ENCODE data around the gene NAPEPLD.

NAPEPLD gene

GRCh38 chr7:103140685-103141084 lies 8.2 kb downstream of the NAPEPLD start:
- TF ChIP-seq REST (IDR thresholded peaks at IDR 0.05; ENCODE audit: insufficient read depth in 1 of 2, low read depth in 2 of 2, low read length in 2 of 2) (no peak), TAF1 (IDR thresholded peaks at IDR 0.05; ENCODE audit: borderline replicate concordance, insufficient read depth, low read length) (no peak), POLR2AphosphoS5 (IDR thresholded peaks at IDR 0.05; ENCODE audit: low read depth, low read length) (no peak), FOXP2 (optimal IDR thresholded peaks at IDR 0.05; ENCODE audit: borderline replicate concordance, extremely low read depth, extremely low read length, insufficient read depth) (no peak), SIN3A (IDR thresholded peaks at IDR 0.05; ENCODE audit: borderline replicate concordance, insufficient read depth, low read length) (no peak)

- TF ChIP-seq FOXP2 (optimal IDR thresholded peaks at IDR 0.05; ENCODE audit: borderline replicate concordance, extremely low read depth, extremely low read length, insufficient read depth) (no peak), POLR2AphosphoS5 (IDR thresholded peaks at IDR 0.05; ENCODE audit: low read depth, low read length) (no peak), REST (IDR thresholded peaks at IDR 0.05; ENCODE audit: insufficient read depth in 1 of 2, low read depth in 2 of 2, low read length in 2 of 2) (no peak), TAF1 (IDR thresholded peaks at IDR 0.05; ENCODE audit: borderline replicate concordance, insufficient read depth, low read length) (no peak)
Observed at GRCh38 chr7:103140061-103140460, 8.8 kb downstream of the NAPEPLD start.

- no peak for TF ChIP-seq SIN3A (IDR thresholded peaks at IDR 0.05; ENCODE audit: borderline replicate concordance, insufficient read depth, low read length)
- TF ChIP-seq TAF1 (IDR thresholded peaks at IDR 0.05; ENCODE audit: borderline replicate concordance, insufficient read depth, low read length): no peak
- no peak for TF ChIP-seq POLR2AphosphoS5 (IDR thresholded peaks at IDR 0.05; ENCODE audit: low read depth, low read length)
- no peak for TF ChIP-seq REST (IDR thresholded peaks at IDR 0.05; ENCODE audit: insufficient read depth in 1 of 2, low read depth in 2 of 2, low read length in 2 of 2)
Observed at GRCh38 chr7:103134836-103135554, 13.9 kb downstream of the NAPEPLD start.

- TF ChIP-seq REST (IDR thresholded peaks at IDR 0.05; ENCODE audit: insufficient read depth in 1 of 2, low read depth in 2 of 2, low read length in 2 of 2) (no peak), SIN3A (IDR thresholded peaks at IDR 0.05; ENCODE audit: borderline replicate concordance, insufficient read depth, low read length) (no peak), FOXP2 (optimal IDR thresholded peaks at IDR 0.05; ENCODE audit: borderline replicate concordance, extremely low read depth, extremely low read length, insufficient read depth) (no peak), TAF1 (IDR thresholded peaks at IDR 0.05; ENCODE audit: borderline replicate concordance, insufficient read depth, low read length) (no peak), POLR2AphosphoS5 (IDR thresholded peaks at IDR 0.05; ENCODE audit: low read depth, low read length) (no peak)
Observed at GRCh38 chr7:103132995-103133688, 15.8 kb downstream of the NAPEPLD start.

Data from PFSK-1 (cell line).